Central memory CD8-positive, alpha-beta T cell (primary cell): ENCODE results near the gene KREMEN1.

Source experiments
- ATAC-seq: fragments of 150-1000 bp; cut with Tn5 transposase; replicated peaks from 2 replicates; pipeline ENCODE4 v1.10.0; 2022; ENCODE audit warnings: mild to moderate bottlenecking, moderate FRiP score, moderate number of reproducible peaks; ENCODE audit not compliant: poor library complexity, severe bottlenecking; ENCODE audit errors: extremely low read depth
- DNase-seq, 2 donors: peaks; one replicate each; pipeline ENCODE4 v3.0.0; 2021; ENCODE audit warnings: low spot score in 2 of 2
- H3K27ac Mint-ChIP-seq: one replicate; pipeline ENCODE4 v1.8.0; 2022; ENCODE audit warnings: low read depth, mild to moderate bottlenecking, moderate library complexity, mixed read lengths
- H3K27me3 Mint-ChIP-seq: one replicate; pipeline ENCODE4 v1.8.0; 2022; ENCODE audit warnings: mixed read lengths
- H3K36me3 Mint-ChIP-seq: one replicate; pipeline ENCODE4 v1.8.0; 2022; ENCODE audit warnings: mild to moderate bottlenecking, moderate library complexity, mixed read lengths; ENCODE audit not compliant: insufficient read depth
- H3K4me1 Mint-ChIP-seq: one replicate; pipeline ENCODE4 v1.8.0; 2022; ENCODE audit warnings: mixed read lengths
- H3K4me3 Mint-ChIP-seq: one replicate; pipeline ENCODE4 v1.8.0; 2022; ENCODE audit warnings: mild to moderate bottlenecking, moderate library complexity, mixed read lengths
- H3K9me3 Mint-ChIP-seq: one replicate; pipeline ENCODE4 v1.8.0; 2022; ENCODE audit warnings: mixed read lengths

Gene KREMEN1

GRCh38 chr22:29088809-29089208 lies 16.0 kb downstream of the KREMEN1 start:
- H3K9me3 Mint-ChIP-seq, result no peaks in the 10 kb centered on the region
- ATAC-seq (no peak), DNase-seq (no peak)
- no peak overlapping the region for H3K4me3 Mint-ChIP-seq
- no peak overlapping the region for H3K27ac Mint-ChIP-seq
- H3K27me3 Mint-ChIP-seq, result peaks cover 56% of the 10 kb centered on the region
- no peaks in the 10 kb centered on the region for H3K36me3 Mint-ChIP-seq
- no peaks in the 10 kb centered on the region for H3K4me1 Mint-ChIP-seq

GRCh38 chr22:29089507-29089906 lies 16.7 kb downstream of the KREMEN1 start:
- Mint-ChIP-seq H3K27me3 (peaks cover 53% of the 10 kb centered on the region), H3K4me1 (no peaks in the 10 kb centered on the region), H3K27ac (no peak overlapping the region), H3K9me3 (no peaks in the 10 kb centered on the region), H3K36me3 (no peaks in the 10 kb centered on the region), H3K4me3 (no peak overlapping the region)
- ATAC-seq, result no peak
- no peak for DNase-seq

- DNase-seq (no peak), ATAC-seq (no peak)
- H3K4me1 Mint-ChIP-seq, result no peaks in the 10 kb centered on the region
- no peak overlapping the region for H3K27ac Mint-ChIP-seq
- H3K27me3 Mint-ChIP-seq, result peaks cover 48% of the 10 kb centered on the region
- no peak overlapping the region for H3K4me3 Mint-ChIP-seq
- no peaks in the 10 kb centered on the region for H3K9me3 Mint-ChIP-seq
- H3K36me3 Mint-ChIP-seq, result no peaks in the 10 kb centered on the region
These were observed 17.2 kb downstream of the KREMEN1 start for GRCh38 chr22:29090039-29090438.

- Mint-ChIP-seq H3K27me3 (peaks cover 45% of the 10 kb centered on the region), H3K4me1 (no peaks in the 10 kb centered on the region), H3K36me3 (no peaks in the 10 kb centered on the region), H3K9me3 (no peaks in the 10 kb centered on the region), H3K27ac (no peak overlapping the region), H3K4me3 (no peak overlapping the region)
- no peak for DNase-seq
- ATAC-seq, result no peak
These were observed 19.4 kb downstream of the KREMEN1 start for GRCh38 chr22:29092243-29092642.

GRCh38 chr22:29093030-29093429 lies 20.2 kb downstream of the KREMEN1 start:
- no peaks in the 10 kb centered on the region for H3K4me1 Mint-ChIP-seq
- no peak overlapping the region for H3K4me3 Mint-ChIP-seq
- peaks cover 45% of the 10 kb centered on the region for H3K27me3 Mint-ChIP-seq
- DNase-seq (no peak), ATAC-seq (no peak)
- H3K27ac Mint-ChIP-seq, result no peak overlapping the region
- H3K36me3 Mint-ChIP-seq, result no peaks in the 10 kb centered on the region
- H3K9me3 Mint-ChIP-seq, result no peaks in the 10 kb centered on the region

GRCh38 chr22:29093501-29094300 lies 20.9 kb downstream of the KREMEN1 start:
- ATAC-seq (no peak), DNase-seq (no peak)
- Mint-ChIP-seq H3K4me3 (no peak overlapping the region), H3K36me3 (no peaks in the 10 kb centered on the region), H3K27ac (no peak overlapping the region), H3K27me3 (peaks cover 45% of the 10 kb centered on the region), H3K9me3 (no peaks in the 10 kb centered on the region), H3K4me1 (no peaks in the 10 kb centered on the region)

GRCh38 chr22:29095459-29095858 lies 22.6 kb downstream of the KREMEN1 start:
- H3K4me1 Mint-ChIP-seq, result no peaks in the 10 kb centered on the region
- no peaks in the 10 kb centered on the region for H3K36me3 Mint-ChIP-seq
- peaks cover 32% of the 10 kb centered on the region for H3K27me3 Mint-ChIP-seq
- DNase-seq, result no peak
- H3K9me3 Mint-ChIP-seq, result no peaks in the 10 kb centered on the region
- no peak for ATAC-seq
- no peak overlapping the region for H3K27ac Mint-ChIP-seq
- no peak overlapping the region for H3K4me3 Mint-ChIP-seq

- Mint-ChIP-seq H3K36me3 (no peaks in the 10 kb centered on the region), H3K27me3 (peaks cover 23% of the 10 kb centered on the region), H3K4me1 (no peaks in the 10 kb centered on the region), H3K27ac (no peak overlapping the region), H3K4me3 (no peak overlapping the region), H3K9me3 (no peaks in the 10 kb centered on the region)
- no peak for DNase-seq
- ATAC-seq, result no peak
These were observed 24.2 kb downstream of the KREMEN1 start for GRCh38 chr22:29096736-29097669.

- Mint-ChIP-seq H3K36me3 (no peaks in the 10 kb centered on the region), H3K4me1 (no peaks in the 10 kb centered on the region), H3K27ac (no peak overlapping the region), H3K9me3 (no peaks in the 10 kb centered on the region), H3K4me3 (no peak overlapping the region), H3K27me3 (peaks cover 17% of the 10 kb centered on the region)
- ATAC-seq (no peak), DNase-seq (no peak)
These were observed 25.5 kb downstream of the KREMEN1 start for GRCh38 chr22:29098296-29098695.

- Mint-ChIP-seq H3K27me3 (peaks cover 8% of the 10 kb centered on the region), H3K4me1 (no peaks in the 10 kb centered on the region), H3K4me3 (no peak overlapping the region), H3K36me3 (no peaks in the 10 kb centered on the region), H3K27ac (no peak overlapping the region), H3K9me3 (no peaks in the 10 kb centered on the region)
- DNase-seq, result no peak
- ATAC-seq, result no peak
These were observed 29.5 kb downstream of the KREMEN1 start for GRCh38 chr22:29102300-29102699.

- ATAC-seq (no peak), DNase-seq (no peak)
- Mint-ChIP-seq H3K27me3 (peaks cover 8% of the 10 kb centered on the region), H3K4me3 (no peak overlapping the region), H3K27ac (no peak overlapping the region), H3K36me3 (no peaks in the 10 kb centered on the region), H3K9me3 (no peaks in the 10 kb centered on the region), H3K4me1 (no peaks in the 10 kb centered on the region)
These were observed 30.3 kb downstream of the KREMEN1 start for GRCh38 chr22:29103121-29103520.

GRCh38 chr22:29105468-29105867 lies 32.6 kb downstream of the KREMEN1 start:
- H3K27me3 Mint-ChIP-seq, result peaks cover 24% of the 10 kb centered on the region
- no peak overlapping the region for H3K4me3 Mint-ChIP-seq
- H3K27ac Mint-ChIP-seq, result no peak overlapping the region
- H3K9me3 Mint-ChIP-seq, result no peaks in the 10 kb centered on the region
- no peaks in the 10 kb centered on the region for H3K4me1 Mint-ChIP-seq
- H3K36me3 Mint-ChIP-seq, result no peaks in the 10 kb centered on the region
- no peak for ATAC-seq
- DNase-seq, result no peak

- no peak overlapping the region for H3K4me3 Mint-ChIP-seq
- no peaks in the 10 kb centered on the region for H3K36me3 Mint-ChIP-seq
- DNase-seq (no peak), ATAC-seq (no peak)
- peaks cover 29% of the 10 kb centered on the region for H3K27me3 Mint-ChIP-seq
- H3K9me3 Mint-ChIP-seq, result no peaks in the 10 kb centered on the region
- no peak overlapping the region for H3K27ac Mint-ChIP-seq
- no peaks in the 10 kb centered on the region for H3K4me1 Mint-ChIP-seq
These were observed 34.0 kb downstream of the KREMEN1 start for GRCh38 chr22:29106839-29107238.
